Measurements from ENCODE around the gene ZCCHC24. TPM values are rescaled to one million over a fixed set of nuclear protein-coding genes. Genes with fewer than 3 reads are reported as not detected.

Gene ZCCHC24
- total and polyA plus RNA-seq, 7 donors, result 11.2 to 112 (median 43.0) TPM

DNA sequence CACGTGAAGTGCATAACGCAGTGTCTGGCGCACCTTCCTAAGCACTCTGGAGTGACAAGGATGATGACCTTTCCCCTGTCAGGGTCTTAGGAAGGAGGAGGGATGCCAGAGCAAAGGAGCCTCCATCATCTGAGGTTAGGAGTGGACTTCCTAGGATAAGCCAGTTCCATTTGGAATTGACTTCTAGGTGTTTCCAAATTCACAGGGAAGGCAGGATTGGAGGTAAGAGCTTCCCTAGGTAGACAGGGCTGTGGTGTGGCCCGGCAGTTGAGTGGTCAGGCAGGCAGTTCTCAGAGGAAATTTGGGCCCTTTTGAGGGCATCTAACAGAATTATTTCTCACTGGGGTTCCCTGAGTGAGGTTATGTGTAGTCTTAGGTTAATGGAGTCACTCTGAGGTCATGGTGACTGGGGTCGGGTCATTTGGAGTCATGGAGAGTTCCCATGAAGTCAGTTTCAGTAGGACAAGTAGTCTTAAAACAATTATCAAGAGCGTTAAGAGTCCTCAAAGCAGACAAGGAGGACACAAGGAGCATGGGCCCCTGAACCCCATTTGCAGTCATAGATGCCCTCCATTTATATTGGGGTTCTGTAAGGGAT, 89.9 kb downstream of the ZCCHC24 start:
- H3K4me1 ChIP-seq, result peaks cover 13% of the 10 kb centered on the region
- TF ChIP-seq, protein P1, sequence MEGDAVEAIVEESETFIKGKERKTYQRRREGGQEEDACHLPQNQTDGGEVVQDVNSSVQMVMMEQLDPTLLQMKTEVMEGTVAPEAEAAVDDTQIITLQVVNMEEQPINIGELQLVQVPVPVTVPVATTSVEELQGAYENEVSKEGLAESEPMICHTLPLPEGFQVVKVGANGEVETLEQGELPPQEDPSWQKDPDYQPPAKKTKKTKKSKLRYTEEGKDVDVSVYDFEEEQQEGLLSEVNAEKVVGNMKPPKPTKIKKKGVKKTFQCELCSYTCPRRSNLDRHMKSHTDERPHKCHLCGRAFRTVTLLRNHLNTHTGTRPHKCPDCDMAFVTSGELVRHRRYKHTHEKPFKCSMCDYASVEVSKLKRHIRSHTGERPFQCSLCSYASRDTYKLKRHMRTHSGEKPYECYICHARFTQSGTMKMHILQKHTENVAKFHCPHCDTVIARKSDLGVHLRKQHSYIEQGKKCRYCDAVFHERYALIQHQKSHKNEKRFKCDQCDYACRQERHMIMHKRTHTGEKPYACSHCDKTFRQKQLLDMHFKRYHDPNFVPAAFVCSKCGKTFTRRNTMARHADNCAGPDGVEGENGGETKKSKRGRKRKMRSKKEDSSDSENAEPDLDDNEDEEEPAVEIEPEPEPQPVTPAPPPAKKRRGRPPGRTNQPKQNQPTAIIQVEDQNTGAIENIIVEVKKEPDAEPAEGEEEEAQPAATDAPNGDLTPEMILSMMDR (IDR thresholded peaks at IDR 0.05), result no peak
- H3K4me3 ChIP-seq, result no peak overlapping the region
- DNase-seq (no peak), ATAC-seq (no peak)
- peaks cover 3 to 60% of the 10 kb centered on the region in 2 donors for H3K36me3 ChIP-seq (ENCODE audit: insufficient read depth in 1 of 2, low read depth in 1 of 2)
- H3K27ac ChIP-seq, result no peak overlapping the region
- WGBS, 3 donors, result 86 to 90% (median 90%) methylated on average over 6 of the region's 6 CpGs
- no peaks in the 10 kb centered on the region for H3K27me3 ChIP-seq (ENCODE audit: insufficient read depth in 3 of 3, low read length in 2 of 3)
- intact Hi-C loops (cut with DNase I), result loop anchor here in 1 of 2 donors (5.0 kb wide), 1 partner anchor 247 kb away; no protein-coding TSS in a partner anchor
- no peaks in the 10 kb centered on the region for H3K9me3 ChIP-seq

DNA sequence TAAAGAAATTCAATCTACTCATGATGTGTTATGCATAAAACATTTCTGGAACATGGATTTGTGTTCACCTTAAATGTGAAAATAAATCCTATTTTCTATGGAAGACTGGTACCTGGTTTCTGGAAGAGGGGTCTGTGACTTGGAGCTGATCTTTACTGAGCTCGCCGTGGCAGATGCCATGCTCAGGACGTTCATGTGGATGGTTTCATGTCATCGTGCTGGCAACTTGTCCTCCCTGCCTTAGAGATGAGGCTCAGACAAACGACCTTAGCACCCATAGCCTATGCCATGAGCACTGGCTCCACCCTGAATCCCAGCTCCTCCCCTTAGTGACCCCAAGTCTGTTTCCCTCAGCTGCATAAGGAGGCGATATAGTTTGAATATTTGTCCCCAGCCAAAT, 90.8 kb downstream of the ZCCHC24 start:
- Histone ChIP-seq H3K27me3 (ENCODE audit: insufficient read depth in 3 of 3, low read length in 2 of 3) (no peaks in the 10 kb centered on the region), H3K9me3 (no peaks in the 10 kb centered on the region), H3K27ac (no peak overlapping the region), H3K4me3 (no peak overlapping the region), H3K36me3 (ENCODE audit: insufficient read depth in 1 of 2, low read depth in 1 of 2) (peaks cover 5 to 69% of the 10 kb centered on the region in 2 donors), H3K4me1 (peaks cover 13% of the 10 kb centered on the region)
- ATAC-seq, result no peak
- TF ChIP-seq, protein P1 (IDR thresholded peaks at IDR 0.05), result no peak
- DNase-seq, result no peak
- intact Hi-C loops (cut with DNase I), result loop anchor here in 1 of 2 donors (5.0 kb wide), 1 partner anchor 248 kb away; no protein-coding TSS in a partner anchor
- WGBS, 3 donors, result 77 to 88% (median 78%) methylated on average over 6 of the region's 6 CpGs

DNA sequence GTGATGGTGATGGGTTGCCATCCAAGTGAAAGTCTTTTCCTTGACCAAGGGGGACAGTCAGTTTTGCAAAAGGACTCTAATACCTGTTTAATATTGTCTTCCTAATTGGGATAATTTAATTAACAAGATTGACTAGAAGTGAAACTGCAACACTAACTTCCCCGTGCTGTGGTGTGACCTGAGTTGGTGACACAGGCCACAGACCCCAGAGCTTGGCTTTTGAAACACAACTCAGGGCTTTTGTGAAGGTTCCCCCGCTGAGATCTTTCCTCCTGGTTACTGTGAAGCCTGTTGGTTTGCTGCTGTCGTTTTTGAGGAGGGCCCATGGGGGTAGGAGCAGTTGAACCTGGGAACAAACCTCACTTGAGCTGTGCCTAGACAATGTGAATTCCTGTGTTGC, 91.3 kb downstream of the ZCCHC24 start:
- ATAC-seq, result no peak
- peak overlapping the region; percentile 58 for H3K27ac ChIP-seq

DNA sequence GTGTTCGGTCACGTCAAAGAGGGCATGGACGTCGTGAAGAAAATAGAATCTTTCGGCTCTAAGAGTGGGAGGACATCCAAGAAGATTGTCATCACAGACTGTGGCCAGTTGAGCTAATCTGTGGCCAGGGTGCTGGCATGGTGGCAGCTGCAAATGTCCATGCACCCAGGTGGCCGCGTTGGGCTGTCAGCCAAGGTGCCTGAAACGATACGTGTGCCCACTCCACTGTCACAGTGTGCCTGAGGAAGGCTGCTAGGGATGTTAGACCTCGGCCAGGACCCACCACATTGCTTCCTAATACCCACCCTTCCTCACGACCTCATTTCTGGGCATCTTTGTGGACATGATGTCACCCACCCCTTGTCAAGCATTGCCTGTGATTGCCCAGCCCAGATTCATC, 91.7 kb downstream of the ZCCHC24 start:
- ATAC-seq (peak; percentile 26 to 49 (median 38)), DNase-seq (no peak)
- H3K27me3 ChIP-seq (ENCODE audit: insufficient read depth in 3 of 3, low read length in 2 of 3), result no peaks in the 10 kb centered on the region
- peak overlapping the region; percentile 58 for H3K27ac ChIP-seq
- intact Hi-C loops (cut with DNase I), result no loop called here
- TF ChIP-seq, protein P1 (IDR thresholded peaks at IDR 0.05), result no peak
- no peak overlapping the region for H3K4me3 ChIP-seq
- WGBS, 3 donors, result 49 to 76% (median 54%) methylated on average over 11 of the region's 11 CpGs
- peaks cover 19% of the 10 kb centered on the region for H3K4me1 ChIP-seq
- no peaks in the 10 kb centered on the region for H3K9me3 ChIP-seq
- H3K36me3 ChIP-seq (ENCODE audit: insufficient read depth in 1 of 2, low read depth in 1 of 2), result peaks cover 5 to 76% of the 10 kb centered on the region in 2 donors

More for the DNA sequence above, 91.3 kb downstream of the ZCCHC24 start:
- H3K4me1 ChIP-seq, result peaks cover 15% of the 10 kb centered on the region
- WGBS, 3 donors, result 57 to 73% (median 70%) methylated on average over 3 of the region's 3 CpGs
- no peaks in the 10 kb centered on the region for H3K27me3 ChIP-seq (ENCODE audit: insufficient read depth in 3 of 3, low read length in 2 of 3)
- H3K36me3 ChIP-seq (ENCODE audit: insufficient read depth in 1 of 2, low read depth in 1 of 2), result peaks cover 5 to 73% of the 10 kb centered on the region in 2 donors
- TF ChIP-seq, protein P1 (IDR thresholded peaks at IDR 0.05), result no peak
- intact Hi-C loops (cut with DNase I), result no loop called here
- no peaks in the 10 kb centered on the region for H3K9me3 ChIP-seq
- H3K4me3 ChIP-seq, result no peak overlapping the region
- no peak for DNase-seq
